ENCODE data around the gene HCLS1. TPM values are rescaled to one million over a fixed set of nuclear protein-coding genes. Genes with fewer than 3 reads are reported as not detected.
"Not testable (repeated sequence)": the region's sequence is repeated elsewhere in the genome, so short reads cannot be mapped to it uniquely, and the experiment has no call there.

The HCLS1 gene
- total RNA-seq, 1 donor from 2014 or later, result not detected

DNA sequence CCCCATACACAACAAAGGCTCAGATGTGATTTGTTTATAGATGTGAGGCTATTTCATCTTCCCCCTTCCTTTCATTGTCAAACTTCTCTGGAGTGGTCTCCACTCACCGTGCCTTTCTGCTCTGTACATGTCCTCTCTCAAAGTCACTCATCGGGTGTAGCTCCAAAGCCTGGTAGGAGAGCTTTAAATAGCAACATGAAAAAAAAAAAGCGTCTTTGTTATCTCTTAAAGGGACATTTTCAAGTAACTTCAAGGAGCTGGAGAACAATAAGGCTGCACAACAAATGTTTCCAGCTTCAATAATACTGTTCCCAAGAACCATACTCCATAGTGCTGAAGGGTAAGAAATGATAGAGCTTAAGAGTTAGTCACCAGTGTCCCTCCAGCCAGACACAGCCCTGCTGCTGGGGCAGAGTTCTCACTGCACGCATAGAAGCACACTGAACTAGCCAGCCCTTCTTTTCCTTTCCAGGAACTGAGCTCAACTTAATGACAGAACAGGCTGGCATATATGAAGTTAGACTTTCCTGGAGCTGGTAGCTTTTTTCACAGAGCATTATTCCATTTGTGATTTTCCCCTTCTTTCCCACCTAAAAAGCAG, 59.4 kb downstream of the HCLS1 start:
- H3K9me3 Mint-ChIP-seq (ENCODE audit: unreplicated experiment), result no peaks in the 10 kb centered on the region
- H3K4me3 Mint-ChIP-seq (ENCODE audit: unreplicated experiment), result no peak overlapping the region
- H3K27ac Mint-ChIP-seq (ENCODE audit: unreplicated experiment), result no peak overlapping the region
- TF ChIP-seq, protein P1, sequence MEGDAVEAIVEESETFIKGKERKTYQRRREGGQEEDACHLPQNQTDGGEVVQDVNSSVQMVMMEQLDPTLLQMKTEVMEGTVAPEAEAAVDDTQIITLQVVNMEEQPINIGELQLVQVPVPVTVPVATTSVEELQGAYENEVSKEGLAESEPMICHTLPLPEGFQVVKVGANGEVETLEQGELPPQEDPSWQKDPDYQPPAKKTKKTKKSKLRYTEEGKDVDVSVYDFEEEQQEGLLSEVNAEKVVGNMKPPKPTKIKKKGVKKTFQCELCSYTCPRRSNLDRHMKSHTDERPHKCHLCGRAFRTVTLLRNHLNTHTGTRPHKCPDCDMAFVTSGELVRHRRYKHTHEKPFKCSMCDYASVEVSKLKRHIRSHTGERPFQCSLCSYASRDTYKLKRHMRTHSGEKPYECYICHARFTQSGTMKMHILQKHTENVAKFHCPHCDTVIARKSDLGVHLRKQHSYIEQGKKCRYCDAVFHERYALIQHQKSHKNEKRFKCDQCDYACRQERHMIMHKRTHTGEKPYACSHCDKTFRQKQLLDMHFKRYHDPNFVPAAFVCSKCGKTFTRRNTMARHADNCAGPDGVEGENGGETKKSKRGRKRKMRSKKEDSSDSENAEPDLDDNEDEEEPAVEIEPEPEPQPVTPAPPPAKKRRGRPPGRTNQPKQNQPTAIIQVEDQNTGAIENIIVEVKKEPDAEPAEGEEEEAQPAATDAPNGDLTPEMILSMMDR (IDR thresholded peaks at IDR 0.05), result no peak
- H3K27me3 Mint-ChIP-seq (ENCODE audit: unreplicated experiment), result peaks cover 6% of the 10 kb centered on the region
- H3K36me3 Mint-ChIP-seq (ENCODE audit: unreplicated experiment), result no peaks in the 10 kb centered on the region
- H3K4me1 Mint-ChIP-seq (ENCODE audit: unreplicated experiment), result no peaks in the 10 kb centered on the region
- DNase-seq (ENCODE audit: extremely low spot score, unreplicated experiment), result no peak

DNA sequence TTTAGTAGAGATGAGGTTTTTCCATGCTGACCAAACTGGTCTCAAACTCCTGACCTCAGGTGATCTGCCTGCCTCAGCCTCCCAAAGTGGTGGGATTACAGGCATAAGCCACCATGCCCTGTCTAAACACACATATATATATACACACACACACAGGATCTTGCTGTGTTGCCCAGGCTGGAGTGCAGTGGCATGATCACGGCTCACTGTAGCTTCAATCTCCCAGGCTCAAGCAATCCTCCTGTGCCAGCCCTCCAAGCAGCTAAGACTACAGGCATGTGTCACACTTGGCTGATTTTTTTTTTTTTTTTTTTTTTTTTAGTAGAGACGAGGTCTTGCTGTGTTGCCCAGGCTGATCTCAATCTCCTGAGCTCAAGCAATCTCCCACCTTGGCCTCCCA, 60.8 kb downstream of the HCLS1 start:
- not testable (repeated sequence) for H3K27me3 Mint-ChIP-seq (ENCODE audit: unreplicated experiment); H3K27ac Mint-ChIP-seq (ENCODE audit: unreplicated experiment); H3K4me3 Mint-ChIP-seq (ENCODE audit: unreplicated experiment); DNase-seq (ENCODE audit: extremely low spot score, unreplicated experiment); H3K9me3 Mint-ChIP-seq (ENCODE audit: unreplicated experiment); H3K4me1 Mint-ChIP-seq (ENCODE audit: unreplicated experiment); H3K36me3 Mint-ChIP-seq (ENCODE audit: unreplicated experiment)

DNA sequence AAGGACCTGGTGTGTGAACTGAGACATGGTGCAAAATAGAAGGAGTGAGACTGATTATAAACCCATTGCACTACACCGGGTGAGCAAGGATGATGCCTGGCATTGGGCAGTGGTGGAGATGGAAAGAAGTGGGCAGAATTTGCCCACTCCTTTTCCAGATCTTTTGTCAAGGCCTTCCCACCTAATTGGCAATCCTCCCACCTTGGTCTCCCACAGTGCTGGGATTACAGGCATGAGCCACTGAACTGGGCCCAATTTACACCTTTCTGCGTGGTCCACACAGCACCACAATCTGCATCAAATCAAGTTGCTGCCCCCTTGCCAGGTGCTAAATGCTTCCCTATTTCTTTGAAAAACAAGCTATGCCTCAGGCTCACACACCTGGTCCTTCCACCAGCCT, 62.1 kb downstream of the HCLS1 start:
- TF ChIP-seq, protein P1 (IDR thresholded peaks at IDR 0.05), result no peak
- Mint-ChIP-seq H3K27me3 (ENCODE audit: unreplicated experiment) (peaks cover 6% of the 10 kb centered on the region), H3K9me3 (ENCODE audit: unreplicated experiment) (no peaks in the 10 kb centered on the region), H3K4me1 (ENCODE audit: unreplicated experiment) (no peaks in the 10 kb centered on the region), H3K27ac (ENCODE audit: unreplicated experiment) (no peak overlapping the region), H3K4me3 (ENCODE audit: unreplicated experiment) (no peak overlapping the region), H3K36me3 (ENCODE audit: unreplicated experiment) (no peaks in the 10 kb centered on the region)
- DNase-seq (ENCODE audit: extremely low spot score, unreplicated experiment), result no peak

DNA sequence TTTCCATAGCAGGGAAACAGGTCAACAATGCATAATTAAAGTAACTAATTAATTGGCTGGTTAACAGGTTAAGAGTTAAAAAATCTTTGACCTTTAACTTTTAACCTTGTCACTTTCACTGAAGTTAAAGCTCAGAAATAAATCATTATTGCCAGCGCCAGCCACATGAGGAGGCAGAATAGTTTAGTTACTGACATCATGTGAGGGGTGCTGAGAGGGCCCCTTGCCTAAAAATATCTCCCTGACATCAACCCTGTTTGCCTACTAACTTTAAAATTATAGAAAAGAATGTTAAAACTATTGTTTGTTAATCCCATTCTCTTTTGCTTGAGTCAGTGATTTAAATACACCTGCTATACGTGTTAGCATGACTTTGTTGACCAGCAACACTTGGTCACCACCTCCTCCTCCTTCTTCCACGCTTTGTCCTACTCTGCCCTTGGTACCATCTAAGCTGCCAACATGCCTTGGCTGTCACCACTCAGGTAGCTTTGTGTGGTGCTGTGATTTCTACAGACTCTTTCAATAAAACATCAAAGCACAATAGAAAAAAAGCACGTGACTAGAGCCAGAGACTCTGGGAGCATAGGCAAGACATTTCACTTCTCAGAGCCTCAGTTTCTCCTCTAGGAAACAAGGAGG, 64.8 kb downstream of the HCLS1 start:
- Mint-ChIP-seq H3K27me3 (ENCODE audit: unreplicated experiment) (peaks cover 16% of the 10 kb centered on the region), H3K36me3 (ENCODE audit: unreplicated experiment) (no peaks in the 10 kb centered on the region), H3K27ac (ENCODE audit: unreplicated experiment) (no peak overlapping the region), H3K4me3 (ENCODE audit: unreplicated experiment) (no peak overlapping the region), H3K9me3 (ENCODE audit: unreplicated experiment) (no peaks in the 10 kb centered on the region), H3K4me1 (ENCODE audit: unreplicated experiment) (no peaks in the 10 kb centered on the region)
- no peak for DNase-seq (ENCODE audit: extremely low spot score, unreplicated experiment)
- TF ChIP-seq, protein P1 (IDR thresholded peaks at IDR 0.05), result no peak

DNA sequence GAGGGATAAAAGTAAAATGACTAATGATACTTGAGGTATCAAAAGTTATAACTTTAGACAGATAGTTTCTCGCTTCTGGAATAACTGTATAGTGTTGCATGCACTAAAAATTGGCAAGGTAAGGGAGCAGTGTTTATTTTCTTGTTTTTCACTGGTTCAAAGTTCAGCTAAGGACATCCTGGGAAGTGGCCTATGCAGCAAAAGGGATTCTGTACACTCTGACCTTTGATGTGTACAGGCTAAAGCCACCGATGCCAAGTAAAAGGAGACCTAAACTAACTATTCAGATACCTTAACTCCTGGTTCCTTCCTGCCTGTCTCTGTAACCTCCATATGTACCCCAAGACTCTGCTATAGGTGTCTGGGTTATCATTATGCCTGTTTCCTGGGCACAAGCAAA, 65.9 kb downstream of the HCLS1 start:
- H3K4me1 Mint-ChIP-seq (ENCODE audit: unreplicated experiment), result no peaks in the 10 kb centered on the region
- no peaks in the 10 kb centered on the region for H3K9me3 Mint-ChIP-seq (ENCODE audit: unreplicated experiment)
- H3K27ac Mint-ChIP-seq (ENCODE audit: unreplicated experiment), result no peak overlapping the region
- no peak for DNase-seq (ENCODE audit: extremely low spot score, unreplicated experiment)
- H3K36me3 Mint-ChIP-seq (ENCODE audit: unreplicated experiment), result no peaks in the 10 kb centered on the region
- TF ChIP-seq, protein P1 (IDR thresholded peaks at IDR 0.05), result no peak
- H3K4me3 Mint-ChIP-seq (ENCODE audit: unreplicated experiment), result no peak overlapping the region
- peaks cover 23% of the 10 kb centered on the region for H3K27me3 Mint-ChIP-seq (ENCODE audit: unreplicated experiment)

DNA sequence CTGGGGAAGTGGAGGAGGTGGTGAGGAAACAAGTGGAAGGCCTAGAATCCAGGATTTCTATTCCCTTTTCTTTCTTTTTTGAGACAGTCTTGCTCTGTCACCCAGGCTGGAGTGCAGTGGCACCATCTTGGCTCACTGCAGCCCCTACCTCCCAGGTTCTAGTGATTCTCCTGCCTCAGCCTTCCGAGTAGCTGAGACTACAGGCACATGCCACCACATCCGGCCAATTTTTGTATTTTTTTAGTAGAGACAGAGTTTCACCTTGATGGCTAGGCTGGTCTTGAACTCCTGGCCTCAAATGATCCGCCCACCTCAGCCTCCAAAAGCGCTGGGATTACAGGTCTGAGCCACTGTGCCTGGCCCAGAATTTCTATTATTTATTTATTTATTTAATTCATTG, 66.9 kb downstream of the HCLS1 start:
- not testable (repeated sequence) for H3K4me3 Mint-ChIP-seq (ENCODE audit: unreplicated experiment); H3K36me3 Mint-ChIP-seq (ENCODE audit: unreplicated experiment); H3K27ac Mint-ChIP-seq (ENCODE audit: unreplicated experiment); DNase-seq (ENCODE audit: extremely low spot score, unreplicated experiment); H3K4me1 Mint-ChIP-seq (ENCODE audit: unreplicated experiment); H3K9me3 Mint-ChIP-seq (ENCODE audit: unreplicated experiment)
- H3K27me3 Mint-ChIP-seq (ENCODE audit: unreplicated experiment), result peaks cover 25% of the 10 kb centered on the region

Data from osteocyte (in vitro differentiated cells).